Central memory CD8-positive, alpha-beta T cell (primary cell): ENCODE measurements around the gene CCM2L.

Experiments
- ATAC-seq: fragments of 150-1000 bp; cut with Tn5 transposase; replicated peaks from 2 replicates; pipeline ENCODE4 v1.10.0; 2022; ENCODE audit warnings: mild to moderate bottlenecking, moderate FRiP score, moderate number of reproducible peaks; ENCODE audit not compliant: poor library complexity, severe bottlenecking; ENCODE audit errors: extremely low read depth
- DNase-seq, 2 donors: peaks; one replicate each; pipeline ENCODE4 v3.0.0; 2021; ENCODE audit warnings: low spot score in 2 of 2
- H3K27ac Mint-ChIP-seq: one replicate; pipeline ENCODE4 v1.8.0; 2022; ENCODE audit warnings: low read depth, mild to moderate bottlenecking, moderate library complexity, mixed read lengths
- H3K27me3 Mint-ChIP-seq: one replicate; pipeline ENCODE4 v1.8.0; 2022; ENCODE audit warnings: mixed read lengths
- H3K36me3 Mint-ChIP-seq: one replicate; pipeline ENCODE4 v1.8.0; 2022; ENCODE audit warnings: mild to moderate bottlenecking, moderate library complexity, mixed read lengths; ENCODE audit not compliant: insufficient read depth
- H3K4me1 Mint-ChIP-seq: one replicate; pipeline ENCODE4 v1.8.0; 2022; ENCODE audit warnings: mixed read lengths
- H3K4me3 Mint-ChIP-seq: one replicate; pipeline ENCODE4 v1.8.0; 2022; ENCODE audit warnings: mild to moderate bottlenecking, moderate library complexity, mixed read lengths
- H3K9me3 Mint-ChIP-seq: one replicate; pipeline ENCODE4 v1.8.0; 2022; ENCODE audit warnings: mixed read lengths

The CCM2L gene

DNA sequence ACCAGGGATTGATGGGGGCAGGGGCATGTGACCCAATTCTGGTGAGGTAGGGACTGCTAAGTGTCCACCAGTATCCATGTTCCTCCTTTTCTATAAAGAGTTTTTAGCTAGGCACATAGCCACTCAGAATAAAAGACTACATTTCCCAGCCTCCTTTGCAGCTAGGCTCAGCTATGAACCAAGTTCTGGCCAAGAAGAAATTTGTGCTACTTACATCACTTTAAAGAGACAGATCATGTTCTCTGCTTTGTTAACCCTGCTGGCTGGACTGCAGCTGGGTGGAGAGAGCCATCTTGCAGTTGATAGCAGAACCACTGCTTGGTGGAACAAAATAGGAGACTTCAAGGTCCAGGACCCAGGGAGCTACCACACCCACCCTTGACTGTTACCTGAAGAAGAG lies 5.3 kb upstream of the CCM2L start:
- no peak overlapping the region for H3K4me3 Mint-ChIP-seq

DNA sequence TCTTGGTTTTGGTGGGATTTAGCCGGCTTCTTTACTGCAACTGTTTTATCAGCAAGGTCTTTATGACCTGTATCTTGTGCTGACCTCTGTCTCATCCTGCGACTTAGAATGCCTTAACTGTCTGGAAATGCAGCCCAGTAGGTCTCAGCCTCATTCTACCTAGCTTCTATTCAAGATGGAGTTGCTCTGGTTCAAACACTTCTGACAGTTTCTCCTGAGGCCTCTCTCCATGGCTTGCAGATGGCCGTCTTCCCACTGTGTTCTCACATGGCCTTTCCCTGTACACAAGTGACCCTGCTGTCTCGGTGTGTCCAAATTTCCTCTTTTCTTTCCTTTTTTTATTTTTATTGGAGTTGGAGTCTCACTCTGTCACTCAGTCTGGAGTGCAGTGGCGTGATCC lies 4.2 kb upstream of the CCM2L start:
- ATAC-seq (no peak), DNase-seq (no peak)
- Mint-ChIP-seq H3K9me3 (no peaks in the 10 kb centered on the region), H3K4me1 (peaks cover 6% of the 10 kb centered on the region), H3K27ac (no peak overlapping the region), H3K4me3 (no peak overlapping the region), H3K27me3 (peaks cover 26% of the 10 kb centered on the region), H3K36me3 (no peaks in the 10 kb centered on the region)

More for the DNA sequence above, 5.3 kb upstream of the CCM2L start:
- H3K4me1 Mint-ChIP-seq: peaks cover 6% of the 10 kb centered on the region
- no peaks in the 10 kb centered on the region for H3K36me3 Mint-ChIP-seq
- H3K27ac Mint-ChIP-seq: no peak overlapping the region
- no peaks in the 10 kb centered on the region for H3K9me3 Mint-ChIP-seq
- DNase-seq (no peak), ATAC-seq (no peak)
- peaks cover 15% of the 10 kb centered on the region for H3K27me3 Mint-ChIP-seq

DNA sequence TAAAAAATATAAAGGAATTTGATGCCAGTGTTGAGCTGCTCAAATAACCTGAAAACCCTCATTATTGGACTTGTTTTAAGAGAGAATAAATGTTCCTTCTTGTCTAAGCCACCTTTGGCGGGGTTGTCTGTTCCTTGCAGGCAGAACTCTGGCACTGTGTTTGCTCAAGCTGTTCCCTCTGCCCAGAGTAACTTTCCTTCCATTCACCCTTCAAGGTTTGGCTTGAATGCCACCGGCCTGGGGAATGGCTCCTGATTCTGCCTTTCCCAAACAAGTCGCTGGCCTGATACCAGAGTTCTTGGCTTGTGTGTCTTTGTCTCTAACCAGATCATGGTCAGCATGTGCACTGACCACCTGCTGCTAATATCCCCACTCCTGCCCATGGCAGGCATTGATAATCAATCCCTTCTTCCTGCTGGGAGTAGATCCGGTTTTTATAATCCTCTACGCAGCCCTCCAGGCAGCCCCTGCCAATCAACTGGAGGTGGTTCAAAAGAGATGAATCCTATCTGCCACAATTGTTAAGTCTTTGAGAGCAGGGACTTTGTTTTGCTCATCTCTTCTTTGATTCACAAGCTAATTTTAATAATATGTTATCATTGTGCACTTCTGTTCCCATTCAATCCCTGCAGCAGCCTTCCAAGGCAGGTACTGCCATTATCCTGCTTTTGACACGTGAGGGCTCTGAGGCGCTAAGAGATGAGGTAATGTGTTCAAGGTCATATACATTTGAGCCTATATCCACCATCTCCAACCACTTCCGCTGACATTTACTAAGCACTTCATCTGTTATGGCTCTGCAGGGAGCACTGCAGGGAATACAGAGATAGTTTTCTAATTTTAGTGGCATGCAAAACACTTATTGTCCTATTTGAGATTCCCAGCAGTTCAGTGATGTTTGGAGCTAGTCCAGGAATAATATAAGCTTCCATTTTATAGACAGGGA lies 3.1 kb upstream of the CCM2L start:
- ATAC-seq: no peak
- no peaks in the 10 kb centered on the region for H3K9me3 Mint-ChIP-seq
- peaks cover 26% of the 10 kb centered on the region for H3K27me3 Mint-ChIP-seq
- no peaks in the 10 kb centered on the region for H3K36me3 Mint-ChIP-seq
- peaks cover 6% of the 10 kb centered on the region for H3K4me1 Mint-ChIP-seq
- no peak overlapping the region for H3K27ac Mint-ChIP-seq
- DNase-seq: no peak
- H3K4me3 Mint-ChIP-seq: no peak overlapping the region

DNA sequence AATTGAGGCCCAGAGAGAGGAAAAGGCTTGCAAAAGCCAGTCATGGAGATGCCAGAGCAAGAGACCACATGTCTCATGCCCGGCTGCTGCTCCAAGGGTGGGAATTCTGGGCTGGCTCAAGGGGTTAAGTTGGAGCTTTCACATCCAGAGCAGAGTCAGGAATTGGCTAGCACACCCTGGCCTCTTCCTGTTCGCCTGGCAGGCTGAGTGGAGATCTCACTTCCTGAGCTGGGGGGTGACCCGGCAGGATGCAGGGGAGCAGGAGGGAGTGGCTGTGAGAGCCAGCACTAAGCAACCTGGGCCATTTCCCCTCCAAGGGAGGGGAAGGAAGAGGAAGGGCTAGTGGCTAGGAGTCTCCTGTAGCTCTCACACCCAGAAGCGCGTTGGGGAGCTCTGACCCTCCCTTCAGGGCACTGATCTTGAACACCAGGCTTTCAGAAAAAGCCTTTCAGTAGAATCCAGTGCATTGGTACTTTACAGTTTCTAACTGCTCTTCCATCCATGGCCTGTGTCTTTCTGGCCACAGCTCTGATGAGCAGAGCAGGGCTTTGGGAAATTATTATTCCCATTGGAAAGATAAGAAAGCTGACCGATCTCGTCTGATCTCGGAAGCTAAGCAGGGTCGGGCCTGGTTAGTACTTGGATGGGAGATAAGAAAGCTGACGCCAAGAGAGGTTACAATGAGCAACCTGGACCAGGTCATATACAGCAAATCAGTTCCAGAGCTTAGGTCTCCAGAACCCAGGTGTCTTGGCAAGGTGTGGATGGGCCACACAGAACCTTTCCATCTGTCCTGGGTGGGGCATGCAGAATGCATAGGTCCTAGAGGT lies 2.2 kb upstream of the CCM2L start:
- Mint-ChIP-seq H3K27ac (no peak overlapping the region), H3K4me3 (no peak overlapping the region), H3K36me3 (no peaks in the 10 kb centered on the region), H3K27me3 (peaks cover 26% of the 10 kb centered on the region), H3K4me1 (peaks cover 6% of the 10 kb centered on the region), H3K9me3 (no peaks in the 10 kb centered on the region)
- ATAC-seq: no peak
- no peak for DNase-seq

DNA sequence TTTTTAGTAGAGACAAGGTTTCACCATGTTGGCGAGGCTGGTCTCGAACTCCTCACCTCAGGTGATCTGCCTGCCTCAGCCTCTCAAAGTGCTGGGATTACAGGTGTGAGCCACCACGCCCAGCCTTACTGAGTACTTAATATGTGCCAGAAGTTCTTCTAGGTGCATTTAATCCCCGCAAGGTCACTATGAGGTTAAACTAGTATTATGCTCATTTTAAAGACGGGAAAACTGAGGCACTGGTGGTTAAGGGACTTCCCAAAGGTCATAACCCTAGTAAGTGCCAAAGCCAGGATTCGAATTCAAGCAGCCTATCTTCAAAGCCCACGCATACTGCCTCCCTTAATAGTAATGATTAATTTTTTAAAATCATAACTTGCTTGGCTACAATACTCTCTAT lies 674 bp upstream of the CCM2L start:
- Mint-ChIP-seq H3K27ac (no peak overlapping the region), H3K9me3 (no peaks in the 10 kb centered on the region), H3K4me3 (no peak overlapping the region), H3K4me1 (peaks cover 6% of the 10 kb centered on the region), H3K27me3 (peaks cover 29% of the 10 kb centered on the region), H3K36me3 (no peaks in the 10 kb centered on the region)
- ATAC-seq: no peak
- DNase-seq: no peak

DNA sequence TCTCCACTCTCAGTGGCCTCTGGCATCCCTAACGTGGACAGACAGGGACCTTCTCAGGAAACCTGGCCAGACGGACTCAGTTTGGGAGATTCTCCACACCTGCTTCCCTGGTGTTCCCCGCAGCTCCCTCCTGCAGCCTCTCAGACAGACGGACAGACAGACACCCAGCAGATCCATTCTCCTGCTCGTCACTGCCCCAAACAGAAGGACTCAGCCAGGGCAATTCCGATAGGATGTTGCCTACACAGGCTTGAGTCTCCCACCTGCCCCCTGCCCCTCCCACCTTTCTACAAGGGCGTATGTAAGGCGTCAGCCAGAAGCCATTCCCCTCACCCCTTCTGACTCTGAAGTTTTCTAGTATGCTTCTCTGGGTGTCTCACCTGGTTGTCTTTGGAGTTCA lies 428 bp downstream of the CCM2L start:
- peaks cover 40% of the 10 kb centered on the region for H3K27me3 Mint-ChIP-seq
- H3K4me1 Mint-ChIP-seq: peaks cover 6% of the 10 kb centered on the region
- ATAC-seq (no peak), DNase-seq (no peak)
- H3K36me3 Mint-ChIP-seq: no peaks in the 10 kb centered on the region
- H3K4me3 Mint-ChIP-seq: no peak overlapping the region
- no peak overlapping the region for H3K27ac Mint-ChIP-seq
- no peaks in the 10 kb centered on the region for H3K9me3 Mint-ChIP-seq

DNA sequence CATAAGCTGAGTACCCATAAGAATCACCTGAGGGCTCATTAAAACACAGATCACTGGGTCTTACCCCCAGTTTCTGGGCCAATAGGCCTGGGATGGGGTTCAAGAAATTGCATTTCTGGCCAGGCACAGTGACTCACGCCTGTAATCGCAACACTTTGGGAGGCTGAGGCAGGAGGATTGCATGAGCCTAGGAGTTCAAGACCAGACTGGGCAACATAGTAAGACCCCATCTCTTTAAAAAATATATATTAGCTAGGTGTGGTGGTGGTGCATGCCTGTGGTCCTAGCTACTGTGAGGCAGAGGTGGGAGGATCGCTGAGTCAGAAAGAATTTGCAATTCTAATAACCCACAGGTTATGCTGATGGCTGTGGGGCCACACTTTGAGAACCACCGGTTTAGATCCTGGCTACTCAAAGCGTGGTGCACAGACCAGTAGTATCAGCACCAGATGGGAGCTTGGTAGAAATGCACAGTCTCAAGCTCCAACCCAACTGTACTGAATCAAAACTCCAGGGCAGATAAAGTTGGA lies 2.0 kb downstream of the CCM2L start:
- ATAC-seq (no peak), DNase-seq (no peak)
- H3K9me3 Mint-ChIP-seq: no peaks in the 10 kb centered on the region
- H3K36me3 Mint-ChIP-seq: no peaks in the 10 kb centered on the region
- H3K4me3 Mint-ChIP-seq: no peak overlapping the region
- H3K27ac Mint-ChIP-seq: no peak overlapping the region
- peaks cover 6% of the 10 kb centered on the region for H3K4me1 Mint-ChIP-seq
- H3K27me3 Mint-ChIP-seq: peaks cover 52% of the 10 kb centered on the region

DNA sequence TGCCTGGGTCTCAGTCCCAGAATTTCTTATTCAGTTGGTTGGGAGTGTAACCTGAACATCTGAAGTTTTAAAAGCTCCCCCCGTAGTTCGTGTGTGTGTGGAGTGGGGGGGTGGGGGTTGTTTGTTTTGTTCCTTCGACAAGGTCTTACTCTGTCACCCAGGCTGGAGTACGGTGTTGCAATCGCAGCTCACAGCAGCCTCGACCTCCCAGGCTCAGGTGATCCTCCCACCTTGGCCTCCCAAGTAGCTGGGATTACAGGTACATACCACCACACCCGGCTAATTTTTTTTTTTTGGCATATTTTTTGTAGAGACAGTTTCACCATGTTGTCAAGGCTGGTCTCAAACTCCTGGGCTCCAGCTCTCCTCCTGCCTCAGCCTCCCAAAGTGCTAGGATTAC lies 3.1 kb downstream of the CCM2L start:
- no peak for ATAC-seq
- Mint-ChIP-seq H3K27ac (no peak overlapping the region), H3K36me3 (peaks cover 2% of the 10 kb centered on the region), H3K4me1 (peaks cover 8% of the 10 kb centered on the region), H3K27me3 (peaks cover 55% of the 10 kb centered on the region), H3K4me3 (no peak overlapping the region), H3K9me3 (no peaks in the 10 kb centered on the region)
- DNase-seq: no peak

DNA sequence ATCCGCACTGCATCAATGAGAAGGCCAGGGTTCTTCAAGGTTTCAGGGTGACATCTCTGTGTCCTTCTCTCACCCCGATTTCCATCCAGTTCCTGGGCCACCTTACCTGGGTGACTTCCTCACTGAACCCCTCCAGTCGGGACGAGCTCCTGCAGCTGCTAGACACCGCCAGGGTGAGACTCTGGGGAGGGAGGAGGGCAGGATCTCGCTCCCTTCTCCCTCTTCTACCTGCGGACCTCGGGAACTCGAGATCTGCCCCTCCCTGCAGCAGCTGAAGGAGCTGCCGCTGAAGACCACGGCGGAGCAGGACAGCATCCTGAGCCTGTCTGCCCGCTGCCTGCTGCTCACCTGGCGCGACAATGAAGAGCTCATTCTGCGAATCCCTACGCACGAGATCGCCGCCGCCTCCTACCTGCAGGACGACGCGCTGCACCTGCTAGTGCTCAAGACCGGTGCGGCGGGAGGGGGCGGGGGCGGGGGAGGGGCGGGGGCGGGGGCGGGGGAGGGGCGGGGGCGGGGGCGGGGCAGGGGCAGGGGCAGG lies 7.5 kb downstream of the CCM2L start:
- peak overlapping the region; percentile 83 for H3K4me3 Mint-ChIP-seq
- peaks cover 5% of the 10 kb centered on the region for H3K36me3 Mint-ChIP-seq
- peaks cover 24% of the 10 kb centered on the region for H3K4me1 Mint-ChIP-seq
- peaks cover 81% of the 10 kb centered on the region for H3K27me3 Mint-ChIP-seq
- DNase-seq: no peak
- H3K9me3 Mint-ChIP-seq: no peaks in the 10 kb centered on the region
- no peak overlapping the region for H3K27ac Mint-ChIP-seq
- peak; percentile 50 for ATAC-seq

DNA sequence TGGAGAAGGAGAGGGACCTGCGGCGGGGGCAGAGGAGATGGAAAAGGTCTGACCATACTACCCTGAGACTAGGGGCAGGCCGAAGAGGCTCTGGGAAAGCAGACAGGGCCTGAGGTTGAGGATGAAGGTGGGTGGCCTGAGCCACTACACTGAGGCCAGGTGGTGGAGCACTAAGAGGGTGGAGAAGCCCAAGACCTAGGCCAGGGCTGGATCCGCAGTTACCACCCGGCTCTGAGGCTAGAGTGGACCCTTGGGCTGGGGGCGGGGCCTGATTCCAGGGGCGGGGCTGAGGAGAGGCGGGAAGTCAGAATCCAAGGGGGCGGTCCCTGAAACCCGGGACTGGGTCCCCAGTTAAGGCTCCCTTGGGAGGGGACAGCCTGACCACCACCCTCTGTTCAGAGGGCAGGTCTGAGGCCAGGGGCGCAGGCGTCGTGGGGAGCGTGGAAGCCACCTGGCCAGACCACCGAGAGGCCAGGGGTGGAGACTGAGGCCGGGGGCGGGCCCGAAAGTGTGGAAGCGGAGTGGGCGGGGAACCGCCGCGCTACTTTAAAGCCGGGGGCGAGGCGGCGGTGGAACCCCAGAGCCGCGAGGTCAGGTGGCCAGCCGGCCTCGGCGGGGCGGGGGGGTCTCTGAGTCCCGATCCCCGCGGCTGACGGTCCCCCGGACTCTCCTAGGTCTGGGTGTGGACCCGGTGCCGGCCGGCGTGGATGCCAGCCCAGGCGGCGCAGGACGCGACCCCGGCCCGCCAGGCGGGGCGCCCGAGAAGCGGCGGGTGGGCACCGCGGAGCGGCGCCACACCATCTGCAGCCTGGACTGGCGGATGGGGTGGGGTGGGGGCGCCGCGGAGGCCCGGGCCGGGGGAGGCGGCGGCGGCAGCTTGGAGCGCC lies 8.3 kb downstream of the CCM2L start:
- Mint-ChIP-seq H3K4me1 (peaks cover 24% of the 10 kb centered on the region), H3K36me3 (peaks cover 5% of the 10 kb centered on the region), H3K4me3 (peak overlapping the region; percentile 83), H3K9me3 (no peaks in the 10 kb centered on the region), H3K27ac (no peak overlapping the region), H3K27me3 (peaks cover 89% of the 10 kb centered on the region)
- DNase-seq (no peak), ATAC-seq (peak; percentile 30)

DNA sequence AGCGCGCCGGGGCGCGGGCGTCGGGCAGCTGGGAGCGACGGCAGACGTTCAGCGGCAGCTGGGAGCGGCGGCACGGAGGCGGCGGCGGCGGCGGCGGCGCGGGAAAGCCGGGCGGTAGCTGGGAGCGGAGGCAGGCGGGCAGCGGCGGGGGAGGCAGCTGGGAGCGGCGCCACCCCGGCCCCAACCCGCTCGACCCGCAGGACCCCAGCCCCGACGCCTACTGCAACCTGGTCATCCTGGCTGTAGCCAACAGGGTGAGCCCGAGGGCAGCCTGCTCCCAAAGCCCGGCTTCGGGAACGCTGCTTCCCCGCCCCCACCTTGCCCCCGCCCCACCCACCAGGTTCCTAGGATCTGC lies 8.9 kb downstream of the CCM2L start:
- Mint-ChIP-seq H3K4me1 (peaks cover 24% of the 10 kb centered on the region), H3K9me3 (no peaks in the 10 kb centered on the region), H3K27me3 (peaks cover 95% of the 10 kb centered on the region), H3K36me3 (peaks cover 5% of the 10 kb centered on the region), H3K27ac (peak overlapping the region; percentile 26), H3K4me3 (peak overlapping the region; percentile 86)
- ATAC-seq: no peak
- DNase-seq: no peak
